ENCODE results near the gene DNPH1. TPM values are rescaled to one million over a fixed set of nuclear protein-coding genes. Genes with fewer than 3 reads are reported as not detected.
A peak's percentile ranks its signal among the peaks of the same experiment; 100 is the strongest.

The DNPH1 gene
- total and polyA plus RNA-seq, 8 donors: 42.9 to 158 (median 109) TPM; not detected in 1

DNA sequence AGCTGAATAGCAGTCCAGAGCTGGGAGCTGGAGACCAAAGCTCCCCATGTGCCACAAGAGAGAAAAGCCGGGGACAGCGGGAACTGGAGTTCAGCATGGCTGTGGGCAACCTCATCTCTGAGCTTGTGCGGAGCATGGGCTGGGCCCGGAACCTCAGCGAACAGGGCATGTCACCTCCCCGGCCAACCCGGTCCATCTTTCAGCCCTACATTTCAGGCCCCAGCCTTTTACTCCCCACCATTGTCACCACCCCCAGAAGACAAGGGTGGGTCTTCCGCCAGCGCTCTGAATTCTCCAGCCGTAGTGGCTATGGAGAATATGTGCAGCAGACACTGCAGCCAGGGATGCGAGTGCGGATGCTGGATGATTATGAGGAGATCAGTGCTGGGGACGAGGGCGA, 43.3 kb downstream of the DNPH1 start:
- H3K4me1 ChIP-seq: peaks cover 17 to 36% (median 27%) of the 10 kb centered on the region in 4 donors
- H3K36me3 ChIP-seq: peaks cover 24 to 66% (median 59%) of the 10 kb centered on the region in 4 donors
- no peaks in the 10 kb centered on the region for H3K27me3 ChIP-seq
- DNase-seq: no peak
- TF ChIP-seq CTCF (IDR thresholded peaks at IDR 0.05) (no peak), POLR2AphosphoS5 (IDR thresholded peaks at IDR 0.05) (no peak), EP300 (IDR thresholded peaks at IDR 0.05) (no peak), POLR2A (IDR thresholded peaks at IDR 0.05) (no peak)
- intact Hi-C loops (cut with DNase I; ENCODE audit: low total_unique reads): no loop called here
- 95 to 98% (median 96%) methylated on average over 14 of the region's 14 CpGs for WGBS, 5 donors
- no peak overlapping the region for H3K27ac ChIP-seq
- H3K9me3 ChIP-seq: no peaks in the 10 kb centered on the region
- H3K4me3 ChIP-seq: no peak overlapping the region

DNA sequence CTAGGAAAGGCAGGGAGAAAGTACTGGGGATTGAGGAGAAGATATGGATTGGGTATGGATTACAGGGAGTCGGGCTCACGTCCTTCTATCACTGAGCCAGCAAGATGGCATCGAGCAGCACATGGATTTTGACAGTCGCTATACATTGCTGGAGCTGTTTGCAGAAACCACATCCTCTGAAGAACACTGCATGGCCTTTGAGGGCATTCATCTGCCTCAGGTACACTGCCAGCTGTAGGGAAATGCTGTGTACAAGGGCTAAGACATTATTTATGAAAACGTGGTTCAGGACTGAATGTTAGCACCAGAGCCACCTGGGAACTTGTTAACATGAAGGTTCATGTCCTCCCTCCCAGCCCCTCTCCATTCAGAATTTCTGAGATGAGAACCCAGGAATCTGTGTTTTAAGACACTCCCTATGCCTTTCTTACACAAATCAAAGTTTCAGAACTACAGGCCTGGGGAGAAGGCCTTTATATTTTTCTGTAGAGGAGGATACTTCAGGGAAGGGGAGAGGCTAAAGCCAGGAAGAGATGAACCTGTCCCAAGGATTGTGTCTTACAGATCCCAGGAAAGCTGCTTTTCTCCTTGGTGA, 43.8 kb downstream of the DNPH1 start:
- Histone ChIP-seq H3K9me3 (no peaks in the 10 kb centered on the region), H3K27ac (no peak overlapping the region), H3K27me3 (no peaks in the 10 kb centered on the region), H3K36me3 (peaks cover 24 to 63% (median 57%) of the 10 kb centered on the region in 4 donors), H3K4me1 (peaks cover 17 to 37% (median 29%) of the 10 kb centered on the region in 4 donors), H3K4me3 (no peak overlapping the region)
- intact Hi-C loops (cut with DNase I; ENCODE audit: low total_unique reads): no loop called here
- TF ChIP-seq CTCF (IDR thresholded peaks at IDR 0.05): no peak
- no peak for TF ChIP-seq POLR2A (IDR thresholded peaks at IDR 0.05)
- no peak for TF ChIP-seq POLR2AphosphoS5 (IDR thresholded peaks at IDR 0.05)
- TF ChIP-seq EP300 (IDR thresholded peaks at IDR 0.05): no peak
- DNase-seq: peak in 1 of 2 donors; percentile 26
- 71 to 79% (median 77%) methylated on average over 5 of the region's 5 CpGs for WGBS, 5 donors

DNA sequence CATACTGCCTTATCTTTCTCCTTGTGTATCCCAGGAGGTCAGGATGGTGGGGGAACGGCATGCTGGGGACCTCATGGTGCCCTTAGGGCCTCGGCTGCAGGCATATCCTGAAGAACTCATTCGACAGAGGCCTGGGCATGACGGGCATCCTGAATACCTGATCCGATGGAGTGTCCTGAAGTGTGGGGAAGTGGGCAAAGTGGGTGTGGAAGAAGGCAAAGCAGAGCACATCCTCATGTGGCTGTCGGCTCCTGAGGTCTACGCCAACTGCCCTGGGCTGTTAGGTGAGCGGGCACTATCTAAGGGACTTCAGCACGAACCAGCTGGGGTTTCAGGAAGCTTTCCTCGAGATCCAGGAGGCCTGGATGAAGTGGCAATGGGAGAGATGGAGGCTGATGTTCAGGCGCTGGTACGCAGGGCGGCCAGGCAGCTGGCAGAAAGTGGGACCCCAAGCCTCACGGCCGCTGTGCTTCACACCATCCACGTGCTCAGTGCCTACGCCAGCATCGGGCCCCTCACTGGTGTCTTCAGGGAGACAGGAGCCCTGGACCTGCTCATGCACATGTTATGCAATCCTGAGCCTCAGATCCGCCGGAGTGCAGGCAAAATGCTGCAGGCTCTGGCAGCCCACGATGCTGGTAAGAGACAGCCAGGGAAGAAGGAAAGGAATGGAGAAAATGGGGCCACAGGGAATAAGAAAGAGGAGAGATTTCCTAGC, 44.9 kb downstream of the DNPH1 start:
- Histone ChIP-seq H3K27ac (no peak overlapping the region), H3K27me3 (no peaks in the 10 kb centered on the region), H3K36me3 (peaks cover 32 to 66% (median 59%) of the 10 kb centered on the region in 4 donors), H3K4me1 (peaks cover 17 to 37% (median 29%) of the 10 kb centered on the region in 4 donors), H3K9me3 (no peaks in the 10 kb centered on the region), H3K4me3 (no peak overlapping the region)
- TF ChIP-seq POLR2A (IDR thresholded peaks at IDR 0.05) (no peak), POLR2AphosphoS5 (IDR thresholded peaks at IDR 0.05) (no peak), CTCF (IDR thresholded peaks at IDR 0.05) (no peak), EP300 (IDR thresholded peaks at IDR 0.05) (no peak)
- no peak for DNase-seq
- intact Hi-C loops (cut with DNase I; ENCODE audit: low total_unique reads): no loop called here
- WGBS, 5 donors: 89 to 94% (median 92%) methylated on average over 21 of the region's 21 CpGs

DNA sequence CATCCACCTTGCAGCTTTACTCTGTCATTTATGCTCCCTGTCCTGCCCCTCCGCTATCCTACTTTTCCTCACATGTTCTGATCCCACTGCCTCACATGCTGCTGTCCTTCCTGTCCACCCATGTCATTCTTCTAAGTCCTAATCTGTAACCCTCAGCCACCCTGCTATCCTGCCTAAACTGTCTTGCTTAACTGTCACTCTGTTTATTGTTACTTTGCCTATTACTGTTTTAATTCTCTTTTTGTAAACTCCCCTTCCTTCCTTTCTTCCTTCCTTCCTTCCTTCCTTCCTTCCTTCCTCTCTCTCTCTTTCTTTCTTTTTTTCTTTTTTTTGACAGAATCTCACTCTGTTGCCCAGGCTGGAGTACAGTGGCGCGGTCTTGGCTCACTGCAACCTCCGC, 45.8 kb downstream of the DNPH1 start:
- intact Hi-C loops (cut with DNase I; ENCODE audit: low total_unique reads): no loop called here
- no peak for DNase-seq
- Histone ChIP-seq H3K4me1 (peaks cover 17 to 37% (median 29%) of the 10 kb centered on the region in 4 donors), H3K27ac (no peak overlapping the region), H3K27me3 (no peaks in the 10 kb centered on the region), H3K4me3 (no peak overlapping the region), H3K36me3 (peaks cover 42 to 66% (median 59%) of the 10 kb centered on the region in 4 donors), H3K9me3 (no peaks in the 10 kb centered on the region)
- WGBS, 5 donors: 93 to 98% (median 97%) methylated on average over 4 of the region's 4 CpGs
- TF ChIP-seq POLR2A (IDR thresholded peaks at IDR 0.05): no peak
